HepG2 (cell line): ENCODE measurements around the gene PNPLA2. TPM values are rescaled to one million over a fixed set of nuclear protein-coding genes. Genes with fewer than 3 reads are reported as not detected.

ENCODE experiments used
- HDAC2 ChIP-seq: sonication (generic); formaldehyde crosslinking; IDR thresholded peaks from 2 replicates; pipeline ENCODE4 v1.4.0; 2020; ENCODE audit warnings: missing genetic modification reagents
- HMG20B ChIP-seq: conservative IDR thresholded peaks from 2 replicates; pipeline ENCODE4 v1.6.1; 2016; ENCODE audit warnings: missing genetic modification reagents, missing compliant biosample characterization
- HNF4G ChIP-seq, 2 experiments: sonication (generic) in 1 of 2; formaldehyde crosslinking in 1 of 2; IDR thresholded peaks; 2 replicates each; pipeline versions ENCODE4 v1.4.0 to v1.6.1; 2011 to 2020; ENCODE audit warnings: borderline replicate concordance in 2 of 2, low read depth in 2 of 2, mild to moderate bottlenecking in 2 of 2, low read length in 1 of 2, missing genetic modification reagents in 1 of 2, moderate library complexity in 1 of 2
- HOXA7 ChIP-seq: sonication (generic); formaldehyde crosslinking; IDR thresholded peaks from 2 replicates; pipeline ENCODE4 v1.8.1; 2022; ENCODE audit warnings: mild to moderate bottlenecking, missing genetic modification reagents, moderate library complexity
- JUN ChIP-seq: sonication (generic); formaldehyde crosslinking; IDR thresholded peaks from 2 replicates; pipeline ENCODE4 v1.4.0; 2020; ENCODE audit warnings: mild to moderate bottlenecking, missing genetic modification reagents
- KLF9 ChIP-seq: IDR thresholded peaks from 2 replicates; pipeline ENCODE4 v1.6.1; 2016; ENCODE audit warnings: low read depth
- MXD4 ChIP-seq: IDR thresholded peaks from 2 replicates; pipeline ENCODE4 v1.6.1; 2016; ENCODE audit warnings: mild to moderate bottlenecking, missing biosample characterization, missing genetic modification reagents
- NFIB ChIP-seq: sonication (generic); formaldehyde crosslinking; IDR thresholded peaks from 2 replicates; pipeline ENCODE4 v1.9.0; 2021; ENCODE audit warnings: missing genetic modification reagents, mild to moderate bottlenecking, borderline replicate concordance
- RORA ChIP-seq: sonication (generic); formaldehyde crosslinking; IDR thresholded peaks from 2 replicates; pipeline ENCODE4 v1.5.0; 2020; ENCODE audit warnings: mild to moderate bottlenecking, missing genetic modification reagents, moderate library complexity
- TAF1 ChIP-seq: sonication (generic); formaldehyde crosslinking; IDR thresholded peaks from 2 replicates; pipeline ENCODE4 v1.4.0; 2020; ENCODE audit warnings: missing genetic modification reagents
- TEAD3 ChIP-seq: optimal IDR thresholded peaks from 2 replicates; pipeline ENCODE3; 2016; ENCODE audit warnings: borderline replicate concordance
- THYN1 ChIP-seq: sonication (generic); formaldehyde crosslinking; IDR thresholded peaks from 2 replicates; pipeline ENCODE4 v1.8.1; 2023; ENCODE audit warnings: low read depth, mild to moderate bottlenecking, moderate library complexity, missing genetic modification reagents, borderline replicate concordance
- ZBTB38 ChIP-seq: sonication (generic); formaldehyde crosslinking; IDR thresholded peaks from 2 replicates; pipeline ENCODE4 v1.5.1; 2020; ENCODE audit warnings: mild to moderate bottlenecking, missing genetic modification reagents
- polyA plus RNA-seq, 8 experiments: library from polyadenylated mRNA; depleted of rRNA in 3 of 8; stranded (reverse) in 7 of 8; unstranded in 1 of 8; fragments of >200 nt; fragmentation: Illumina TruSeq in 4 of 8; extraction: Trizol in 4 of 8; gene quantifications; 2 replicates each; pipeline versions ENCODE4 v1.2.1 to v1.2.3, GENCODE V29; 2011 to 2016; ENCODE audit warnings: low read depth in 4 of 8, missing spikeins in 1 of 8, mixed read lengths in 1 of 8; ENCODE audit not compliant: insufficient read depth in 1 of 8
- total RNA-seq, 5 experiments: library from RNA; depleted of rRNA; stranded (reverse); fragments of >200 nt; fragmentation: Illumina TruSeq; extraction: Trizol; gene quantifications; 2 replicates each; pipeline ENCODE4 v1.2.3, GENCODE V29; 2016; ENCODE audit warnings: low read depth in 1 of 5
- TF ChIP-seq, protein P1 (sequence below): sonication (generic); formaldehyde crosslinking; IDR thresholded peaks from 2 replicates; pipeline ENCODE4 v1.9.0; 2021; ENCODE audit warnings: mild to moderate bottlenecking, missing genetic modification reagents
- TF ChIP-seq, protein P2 (sequence below): sonication (generic); formaldehyde crosslinking; IDR thresholded peaks from 2 replicates; pipeline ENCODE4 v1.8.1; 2023; ENCODE audit warnings: missing genetic modification reagents, inconsistent platforms, borderline replicate concordance
- TF ChIP-seq, protein P3 (sequence below): sonication (generic); formaldehyde crosslinking; IDR thresholded peaks from 2 replicates; pipeline ENCODE4 v1.5.1; 2020; ENCODE audit warnings: missing genetic modification reagents, mild to moderate bottlenecking, borderline replicate concordance
- TF ChIP-seq, protein P4 (sequence below): sonication (generic); formaldehyde crosslinking; IDR thresholded peaks from 2 replicates; pipeline ENCODE4 v1.4.0; 2020; ENCODE audit warnings: mild to moderate bottlenecking, low read depth, missing genetic modification reagents

Gene PNPLA2
- total and polyA plus RNA-seq, 2 of the 13 experiments (the other 11 are each of a cell fraction or from before 2014, with no cell fraction given), result 10.5 to 43.2 TPM

DNA sequence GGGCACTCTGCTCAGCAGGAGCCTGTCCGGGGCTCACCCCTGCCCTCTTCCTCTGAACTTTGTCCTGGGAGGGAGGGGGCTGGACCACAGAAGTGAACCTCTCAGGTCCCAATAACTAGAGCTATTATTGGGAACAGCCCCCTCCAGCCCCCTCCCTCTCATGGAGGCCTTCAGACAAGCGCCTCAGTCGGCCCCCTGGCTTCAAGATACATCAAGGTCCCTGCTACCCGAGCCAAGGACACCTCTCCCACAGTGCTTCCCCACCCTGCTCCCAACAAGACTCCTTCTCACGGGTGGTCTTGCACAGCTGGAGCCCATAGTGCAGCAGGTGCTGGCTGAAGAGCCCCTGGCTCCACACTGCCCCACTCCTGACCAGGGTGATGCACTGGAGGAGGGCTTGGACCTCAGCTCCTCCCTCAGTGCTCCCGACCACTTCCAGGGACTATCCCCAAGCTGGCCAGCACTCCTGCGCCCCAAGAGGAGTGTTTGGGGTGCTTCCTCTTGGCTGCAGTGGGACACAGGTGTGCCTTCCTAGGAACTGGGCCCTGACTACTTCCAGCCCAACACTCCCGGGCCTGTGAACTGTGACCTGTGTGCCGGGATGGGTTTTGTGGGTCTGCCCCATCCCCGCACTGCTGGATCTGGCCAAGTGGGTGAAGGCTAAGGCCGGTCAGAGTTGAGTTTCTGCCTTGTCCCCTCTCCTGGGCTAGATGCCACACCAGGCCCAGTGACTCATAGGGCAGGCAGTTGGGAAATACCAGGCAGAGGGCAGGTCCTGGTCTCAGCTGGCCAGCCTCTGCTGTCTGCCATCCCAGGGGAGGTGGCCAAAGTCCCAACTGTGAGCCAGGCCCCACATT, 2.2 kb downstream of the PNPLA2 start (continued):
- TF ChIP-seq, protein P1, sequence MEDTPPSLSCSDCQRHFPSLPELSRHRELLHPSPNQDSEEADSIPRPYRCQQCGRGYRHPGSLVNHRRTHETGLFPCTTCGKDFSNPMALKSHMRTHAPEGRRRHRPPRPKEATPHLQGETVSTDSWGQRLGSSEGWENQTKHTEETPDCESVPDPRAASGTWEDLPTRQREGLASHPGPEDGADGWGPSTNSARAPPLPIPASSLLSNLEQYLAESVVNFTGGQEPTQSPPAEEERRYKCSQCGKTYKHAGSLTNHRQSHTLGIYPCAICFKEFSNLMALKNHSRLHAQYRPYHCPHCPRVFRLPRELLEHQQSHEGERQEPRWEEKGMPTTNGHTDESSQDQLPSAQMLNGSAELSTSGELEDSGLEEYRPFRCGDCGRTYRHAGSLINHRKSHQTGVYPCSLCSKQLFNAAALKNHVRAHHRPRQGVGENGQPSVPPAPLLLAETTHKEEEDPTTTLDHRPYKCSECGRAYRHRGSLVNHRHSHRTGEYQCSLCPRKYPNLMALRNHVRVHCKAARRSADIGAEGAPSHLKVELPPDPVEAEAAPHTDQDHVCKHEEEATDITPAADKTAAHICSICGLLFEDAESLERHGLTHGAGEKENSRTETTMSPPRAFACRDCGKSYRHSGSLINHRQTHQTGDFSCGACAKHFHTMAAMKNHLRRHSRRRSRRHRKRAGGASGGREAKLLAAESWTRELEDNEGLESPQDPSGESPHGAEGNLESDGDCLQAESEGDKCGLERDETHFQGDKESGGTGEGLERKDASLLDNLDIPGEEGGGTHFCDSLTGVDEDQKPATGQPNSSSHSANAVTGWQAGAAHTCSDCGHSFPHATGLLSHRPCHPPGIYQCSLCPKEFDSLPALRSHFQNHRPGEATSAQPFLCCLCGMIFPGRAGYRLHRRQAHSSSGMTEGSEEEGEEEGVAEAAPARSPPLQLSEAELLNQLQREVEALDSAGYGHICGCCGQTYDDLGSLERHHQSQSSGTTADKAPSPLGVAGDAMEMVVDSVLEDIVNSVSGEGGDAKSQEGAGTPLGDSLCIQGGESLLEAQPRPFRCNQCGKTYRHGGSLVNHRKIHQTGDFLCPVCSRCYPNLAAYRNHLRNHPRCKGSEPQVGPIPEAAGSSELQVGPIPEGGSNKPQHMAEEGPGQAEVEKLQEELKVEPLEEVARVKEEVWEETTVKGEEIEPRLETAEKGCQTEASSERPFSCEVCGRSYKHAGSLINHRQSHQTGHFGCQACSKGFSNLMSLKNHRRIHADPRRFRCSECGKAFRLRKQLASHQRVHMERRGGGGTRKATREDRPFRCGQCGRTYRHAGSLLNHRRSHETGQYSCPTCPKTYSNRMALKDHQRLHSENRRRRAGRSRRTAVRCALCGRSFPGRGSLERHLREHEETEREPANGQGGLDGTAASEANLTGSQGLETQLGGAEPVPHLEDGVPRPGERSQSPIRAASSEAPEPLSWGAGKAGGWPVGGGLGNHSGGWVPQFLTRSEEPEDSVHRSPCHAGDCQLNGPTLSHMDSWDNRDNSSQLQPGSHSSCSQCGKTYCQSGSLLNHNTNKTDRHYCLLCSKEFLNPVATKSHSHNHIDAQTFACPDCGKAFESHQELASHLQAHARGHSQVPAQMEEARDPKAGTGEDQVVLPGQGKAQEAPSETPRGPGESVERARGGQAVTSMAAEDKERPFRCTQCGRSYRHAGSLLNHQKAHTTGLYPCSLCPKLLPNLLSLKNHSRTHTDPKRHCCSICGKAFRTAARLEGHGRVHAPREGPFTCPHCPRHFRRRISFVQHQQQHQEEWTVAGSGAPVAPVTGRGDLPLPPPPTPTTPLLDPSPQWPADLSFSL, result no peak
- no peak for TF ChIP-seq RORA (CRISPR knock-in tag)
- TF ChIP-seq, protein P2, sequence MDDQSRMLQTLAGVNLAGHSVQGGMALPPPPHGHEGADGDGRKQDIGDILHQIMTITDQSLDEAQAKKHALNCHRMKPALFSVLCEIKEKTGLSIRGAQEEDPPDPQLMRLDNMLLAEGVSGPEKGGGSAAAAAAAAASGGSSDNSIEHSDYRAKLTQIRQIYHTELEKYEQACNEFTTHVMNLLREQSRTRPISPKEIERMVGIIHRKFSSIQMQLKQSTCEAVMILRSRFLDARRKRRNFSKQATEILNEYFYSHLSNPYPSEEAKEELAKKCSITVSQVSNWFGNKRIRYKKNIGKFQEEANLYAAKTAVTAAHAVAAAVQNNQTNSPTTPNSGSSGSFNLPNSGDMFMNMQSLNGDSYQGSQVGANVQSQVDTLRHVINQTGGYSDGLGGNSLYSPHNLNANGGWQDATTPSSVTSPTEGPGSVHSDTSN (CRISPR knock-in tag), result no peak
- no peak for TF ChIP-seq NFIB (CRISPR knock-in tag)
- TF ChIP-seq THYN1 (CRISPR knock-in tag), result no peak
- TF ChIP-seq TEAD3, result peak; percentile 76
- TF ChIP-seq HOXA7 (CRISPR knock-in tag), result no peak
- TF ChIP-seq HNF4G (IDR thresholded peaks at IDR 0.05; ENCODE audit: borderline replicate concordance, low read depth, low read length), result peak; percentile 32; the same call in 1 of the 2 replicates
- no peak for TF ChIP-seq HNF4G (CRISPR knock-in tag; IDR thresholded peaks at IDR 0.05; ENCODE audit: borderline replicate concordance, low read depth)
- no peak for TF ChIP-seq KLF9 (CRISPR knock-in tag)
- no peak for TF ChIP-seq TAF1 (CRISPR knock-in tag)
- TF ChIP-seq, protein P3, sequence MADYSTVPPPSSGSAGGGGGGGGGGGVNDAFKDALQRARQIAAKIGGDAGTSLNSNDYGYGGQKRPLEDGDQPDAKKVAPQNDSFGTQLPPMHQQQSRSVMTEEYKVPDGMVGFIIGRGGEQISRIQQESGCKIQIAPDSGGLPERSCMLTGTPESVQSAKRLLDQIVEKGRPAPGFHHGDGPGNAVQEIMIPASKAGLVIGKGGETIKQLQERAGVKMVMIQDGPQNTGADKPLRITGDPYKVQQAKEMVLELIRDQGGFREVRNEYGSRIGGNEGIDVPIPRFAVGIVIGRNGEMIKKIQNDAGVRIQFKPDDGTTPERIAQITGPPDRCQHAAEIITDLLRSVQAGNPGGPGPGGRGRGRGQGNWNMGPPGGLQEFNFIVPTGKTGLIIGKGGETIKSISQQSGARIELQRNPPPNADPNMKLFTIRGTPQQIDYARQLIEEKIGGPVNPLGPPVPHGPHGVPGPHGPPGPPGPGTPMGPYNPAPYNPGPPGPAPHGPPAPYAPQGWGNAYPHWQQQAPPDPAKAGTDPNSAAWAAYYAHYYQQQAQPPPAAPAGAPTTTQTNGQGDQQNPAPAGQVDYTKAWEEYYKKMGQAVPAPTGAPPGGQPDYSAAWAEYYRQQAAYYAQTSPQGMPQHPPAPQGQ, result no peak
- no peak for TF ChIP-seq MXD4
- TF ChIP-seq, protein P4, sequence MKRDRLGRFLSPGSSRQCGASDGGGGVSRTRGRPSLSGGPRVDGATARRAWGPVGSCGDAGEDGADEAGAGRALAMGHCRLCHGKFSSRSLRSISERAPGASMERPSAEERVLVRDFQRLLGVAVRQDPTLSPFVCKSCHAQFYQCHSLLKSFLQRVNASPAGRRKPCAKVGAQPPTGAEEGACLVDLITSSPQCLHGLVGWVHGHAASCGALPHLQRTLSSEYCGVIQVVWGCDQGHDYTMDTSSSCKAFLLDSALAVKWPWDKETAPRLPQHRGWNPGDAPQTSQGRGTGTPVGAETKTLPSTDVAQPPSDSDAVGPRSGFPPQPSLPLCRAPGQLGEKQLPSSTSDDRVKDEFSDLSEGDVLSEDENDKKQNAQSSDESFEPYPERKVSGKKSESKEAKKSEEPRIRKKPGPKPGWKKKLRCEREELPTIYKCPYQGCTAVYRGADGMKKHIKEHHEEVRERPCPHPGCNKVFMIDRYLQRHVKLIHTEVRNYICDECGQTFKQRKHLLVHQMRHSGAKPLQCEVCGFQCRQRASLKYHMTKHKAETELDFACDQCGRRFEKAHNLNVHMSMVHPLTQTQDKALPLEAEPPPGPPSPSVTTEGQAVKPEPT, result no peak
- no peak for TF ChIP-seq HMG20B
- TF ChIP-seq JUN (CRISPR knock-in tag), result no peak
- no peak for TF ChIP-seq ZBTB38 (CRISPR knock-in tag)
- TF ChIP-seq HDAC2 (CRISPR knock-in tag), result no peak
